ENCODE results near the gene SYCN.
"Not testable (repeated sequence)": the region's sequence is repeated elsewhere in the genome, so short reads cannot be mapped to it uniquely, and the experiment has no call there.

The SYCN gene

DNA sequence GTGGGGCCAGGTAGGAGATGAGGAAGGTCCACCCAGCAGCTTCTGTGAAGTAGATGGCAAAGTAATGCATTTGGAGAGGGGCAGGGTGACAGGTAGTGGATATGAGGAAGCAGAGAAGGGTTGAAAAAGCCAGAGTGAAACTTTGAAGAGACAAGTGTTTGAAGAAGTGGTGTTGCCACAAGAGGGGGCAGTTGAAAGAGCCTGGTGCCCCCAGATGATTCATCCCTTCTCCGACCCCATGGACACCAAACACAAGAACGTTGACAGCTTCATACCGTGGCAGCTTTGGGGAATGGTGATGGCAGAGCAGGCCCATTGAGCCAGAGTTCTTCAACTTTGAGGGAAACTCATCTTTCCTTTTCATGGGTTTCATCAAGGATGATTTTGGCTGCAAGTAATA, 20.8 kb upstream of the SYCN start:
- DNase-seq (ENCODE audit: low read depth) = no peak

DNA sequence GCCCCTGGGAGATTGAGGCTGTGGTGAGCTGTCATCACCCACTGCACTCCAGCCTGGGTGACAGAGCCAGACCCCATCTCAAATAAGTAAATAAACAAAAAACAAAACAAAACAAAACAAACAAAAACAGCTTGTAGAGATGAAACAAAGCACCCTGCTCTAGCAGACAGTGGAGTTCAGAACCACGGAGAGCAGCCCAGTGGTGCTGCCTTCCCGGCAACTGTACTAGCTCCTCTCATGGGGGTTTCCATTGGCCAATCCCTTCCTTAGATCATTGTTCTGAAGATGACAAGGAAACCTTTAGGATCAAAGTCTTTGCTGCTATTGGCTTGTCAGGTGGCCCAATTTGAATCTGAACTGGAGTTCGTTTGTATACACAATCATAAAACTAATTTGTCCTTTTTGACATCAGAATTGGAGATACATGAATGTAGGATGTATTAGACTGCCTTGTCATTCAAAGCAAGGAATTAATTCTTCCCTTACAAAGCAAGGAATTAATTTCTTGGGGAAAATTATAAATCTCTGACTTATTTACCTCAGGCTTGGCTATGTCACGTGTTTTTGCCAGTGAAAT, 19.7 kb upstream of the SYCN start:
- no peak for DNase-seq (ENCODE audit: low read depth)

DNA sequence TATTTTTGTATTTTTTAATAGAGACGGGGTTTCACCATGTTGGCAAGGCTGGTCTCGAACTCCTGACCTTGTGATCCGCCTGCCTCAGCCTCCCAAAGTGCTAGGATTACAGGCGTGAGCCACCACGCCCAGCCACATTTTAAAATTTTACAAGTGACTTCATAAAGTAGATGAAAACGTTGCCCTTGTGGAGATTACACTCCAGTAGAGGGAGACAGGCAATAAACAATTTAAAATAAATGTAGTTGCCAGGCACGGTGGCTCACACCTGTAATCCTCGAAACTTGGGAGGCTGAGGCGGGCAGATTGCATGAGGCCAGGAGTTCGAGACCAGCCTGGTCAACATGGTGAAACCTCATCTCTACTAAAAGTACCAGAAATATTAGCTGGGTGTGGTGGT, 15.0 kb upstream of the SYCN start:
- not testable (repeated sequence) for DNase-seq (ENCODE audit: low read depth)

DNA sequence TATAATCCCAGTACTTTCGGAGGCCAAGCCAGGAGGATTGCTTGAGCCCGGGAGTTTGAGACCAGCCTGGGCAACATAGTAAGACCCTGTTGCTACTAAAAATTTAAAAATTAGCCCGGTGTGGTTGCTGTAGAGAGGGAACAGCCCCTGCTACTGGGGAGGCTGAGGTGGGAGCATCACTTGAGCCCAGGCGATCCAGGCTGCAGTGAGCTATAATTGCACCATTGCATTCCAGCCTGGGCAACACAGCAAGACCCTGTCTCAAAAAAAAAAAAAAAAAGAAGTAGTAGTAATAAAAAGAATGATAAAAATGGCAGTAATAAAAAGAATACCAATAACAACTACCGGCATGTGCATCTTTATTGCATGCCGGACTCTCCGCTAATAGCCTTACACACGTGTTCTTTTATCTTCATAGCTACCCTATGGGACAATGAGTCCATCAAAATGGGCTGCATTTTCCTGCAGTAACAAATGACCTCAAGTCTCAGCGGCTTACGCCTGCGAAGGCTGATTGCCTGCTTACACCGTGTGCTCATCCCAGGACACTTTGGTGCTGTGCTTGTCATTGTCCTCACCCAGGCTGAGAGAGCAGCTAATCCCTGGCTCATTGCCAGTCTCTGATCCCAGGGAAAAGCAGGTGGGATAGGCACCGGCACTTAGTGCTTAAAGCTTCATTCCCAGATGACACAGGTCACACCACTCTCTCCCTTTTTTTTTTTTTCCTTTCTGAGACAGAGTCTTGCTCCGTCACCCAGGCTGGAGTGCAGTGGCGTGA, 14.4 kb upstream of the SYCN start:
- DNase-seq (ENCODE audit: low read depth) = no peak

DNA sequence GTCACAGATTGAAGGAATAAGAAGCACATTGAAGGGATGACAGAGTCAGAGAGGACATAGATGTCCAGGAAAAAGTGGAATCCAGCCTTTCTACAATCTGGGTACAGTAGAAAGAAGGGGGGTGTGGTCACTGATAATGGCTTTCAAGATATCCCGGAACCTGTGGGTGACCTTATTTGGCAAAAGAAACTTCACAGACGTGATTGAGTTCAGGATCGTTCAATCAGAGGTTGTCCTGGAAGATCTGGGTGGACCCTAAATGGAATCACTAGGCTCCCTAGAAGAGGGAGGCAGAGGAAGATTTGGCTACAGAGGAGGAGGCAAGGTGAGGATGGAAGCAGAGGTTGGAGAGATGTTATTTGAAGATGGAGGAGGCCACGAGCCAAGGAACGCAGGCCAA, 13.0 kb upstream of the SYCN start:
- no peak for DNase-seq (ENCODE audit: low read depth)

DNA sequence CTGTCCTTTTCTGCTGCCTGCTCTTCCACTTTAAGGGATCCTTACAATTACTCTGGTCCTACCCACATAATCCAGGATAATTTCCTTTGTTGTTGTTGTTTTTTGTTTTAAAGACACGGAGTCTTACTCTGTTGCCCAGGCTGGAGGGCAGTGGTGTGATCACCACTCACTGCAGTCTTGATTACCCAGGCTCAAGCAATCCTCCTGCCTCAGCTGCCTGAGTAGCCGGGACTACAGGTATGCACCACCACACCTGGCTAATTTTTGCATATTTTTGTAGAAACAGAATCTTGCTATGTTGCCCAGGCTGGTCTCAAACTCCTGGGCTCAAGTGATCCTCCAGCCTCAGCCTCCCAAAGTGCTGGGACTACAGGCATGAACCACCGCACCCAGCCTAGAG, 11.3 kb upstream of the SYCN start:
- not testable (repeated sequence) for DNase-seq (ENCODE audit: low read depth)

DNA sequence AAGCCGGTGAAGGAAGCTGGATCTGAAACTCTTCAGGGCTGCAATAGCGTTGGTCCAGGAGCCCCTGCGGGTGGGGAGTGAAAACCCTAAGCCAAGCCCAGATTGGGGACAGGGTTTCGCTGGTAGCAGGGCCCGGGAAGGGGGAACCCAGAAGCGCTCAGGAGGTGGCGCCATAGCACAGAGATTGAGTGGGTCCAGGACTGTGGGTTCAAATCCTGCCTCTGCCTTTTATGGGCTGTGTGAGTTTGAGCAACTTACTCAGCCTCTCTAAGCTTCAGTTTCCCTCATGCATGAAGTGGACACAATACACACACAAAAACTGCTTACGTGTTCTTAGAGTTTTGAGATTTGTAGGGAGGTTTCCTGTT, 8.3 kb upstream of the SYCN start:
- no peak for DNase-seq (ENCODE audit: low read depth)

DNA sequence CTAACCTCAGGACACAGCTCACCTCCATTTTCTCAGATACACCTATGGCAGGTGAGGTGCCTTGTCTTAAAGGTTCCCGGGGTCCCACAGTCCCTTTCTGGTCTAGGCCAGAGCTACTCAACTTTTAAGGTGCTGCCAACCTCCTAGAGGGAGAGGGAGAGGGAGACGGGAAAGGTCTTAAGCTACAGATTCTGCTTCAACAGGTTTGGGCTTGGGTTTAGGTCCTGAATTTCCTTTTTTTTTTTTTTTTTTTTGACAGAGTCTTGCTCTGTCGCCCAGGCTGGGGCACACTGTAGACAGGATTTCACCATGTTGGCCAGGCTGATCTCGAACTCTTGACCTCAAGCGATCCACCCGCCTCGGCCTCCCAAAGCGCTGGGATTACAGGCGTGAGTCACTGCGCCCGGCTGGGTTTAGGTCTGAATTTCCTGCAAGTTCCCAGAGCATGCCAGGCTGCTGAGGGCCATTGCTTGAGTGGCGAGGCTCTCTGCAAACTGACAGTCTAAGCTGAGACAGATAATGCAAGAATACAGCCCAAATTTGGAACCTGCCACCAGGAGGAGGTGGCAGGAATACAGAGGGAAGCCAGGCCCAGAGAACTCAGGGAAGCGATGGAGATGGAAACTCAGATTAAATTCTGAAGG, 7.8 kb upstream of the SYCN start:
- no peak for DNase-seq (ENCODE audit: low read depth)

DNA sequence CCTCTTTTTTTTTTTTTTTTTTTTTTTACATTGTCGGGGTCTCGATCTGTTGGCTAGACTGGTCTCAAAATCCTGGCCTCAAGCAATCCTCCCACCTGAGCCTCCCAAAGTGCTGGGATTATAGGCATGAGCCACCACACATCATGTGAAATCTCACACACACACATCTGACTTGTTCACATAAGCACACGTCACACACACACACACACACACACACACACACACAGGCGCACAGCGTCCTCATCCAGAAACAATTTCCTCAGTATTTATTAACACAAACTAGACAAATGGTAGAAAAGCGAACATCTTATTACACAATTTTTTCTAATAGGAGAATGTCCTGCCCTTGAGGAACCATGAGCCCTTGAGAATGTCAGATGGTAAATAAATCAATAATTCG, 5.1 kb upstream of the SYCN start:
- DNase-seq (ENCODE audit: low read depth) = no peak

DNA sequence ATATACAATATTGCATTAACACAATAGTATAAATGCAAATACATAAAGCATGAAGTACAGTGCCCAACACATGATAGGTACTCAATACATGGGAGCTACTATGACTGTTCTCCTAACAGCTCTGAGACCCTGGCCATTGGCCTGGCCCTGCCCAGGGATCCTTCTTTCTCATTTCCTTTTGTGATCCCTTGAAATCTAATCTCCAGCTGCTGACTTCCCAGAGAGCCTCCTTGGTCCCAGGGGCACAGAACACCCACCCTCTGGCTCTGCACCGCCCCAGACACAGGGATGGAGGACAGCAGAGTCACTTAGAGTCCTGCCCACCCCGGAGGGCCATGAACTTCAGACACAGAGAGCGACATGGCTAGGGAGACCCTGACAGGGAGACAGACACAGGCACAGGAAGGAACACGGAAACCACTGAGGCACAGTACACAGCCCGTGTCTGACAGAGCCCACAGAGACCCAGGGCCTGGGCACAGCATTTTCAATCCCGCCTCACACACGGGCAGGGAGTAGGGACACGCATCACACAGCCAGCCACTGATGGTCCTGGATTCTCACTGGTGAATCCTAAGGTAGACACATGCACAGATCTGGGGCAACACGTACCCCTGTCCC, 4.2 kb upstream of the SYCN start:
- DNase-seq (ENCODE audit: low read depth) = no peak

DNA sequence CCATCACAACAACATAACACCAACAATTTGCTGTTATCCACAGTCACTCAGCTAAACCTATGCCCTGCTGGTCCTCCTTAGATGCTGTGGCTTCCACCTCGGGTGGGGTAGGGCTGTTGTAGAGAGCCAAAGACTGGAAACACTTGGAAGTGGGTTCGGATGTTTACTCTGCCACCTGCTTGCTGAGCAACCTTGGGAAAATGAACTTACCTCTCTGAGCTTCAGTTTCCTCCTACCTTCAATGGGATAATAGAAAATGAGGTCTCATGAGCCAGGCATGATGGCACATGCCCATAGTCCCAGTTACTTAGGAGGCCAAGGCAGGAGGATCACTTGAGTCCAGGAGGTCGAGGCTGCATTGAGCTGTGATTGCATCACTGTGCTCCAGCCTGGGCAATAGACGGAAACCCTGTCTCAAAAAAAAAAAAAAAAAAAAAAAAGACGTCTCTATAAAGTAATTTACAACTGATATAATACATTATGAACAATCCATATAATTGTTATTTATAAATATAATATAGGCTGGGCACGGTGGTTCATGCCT, 3.3 kb upstream of the SYCN start:
- no peak for DNase-seq (ENCODE audit: low read depth)

DNA sequence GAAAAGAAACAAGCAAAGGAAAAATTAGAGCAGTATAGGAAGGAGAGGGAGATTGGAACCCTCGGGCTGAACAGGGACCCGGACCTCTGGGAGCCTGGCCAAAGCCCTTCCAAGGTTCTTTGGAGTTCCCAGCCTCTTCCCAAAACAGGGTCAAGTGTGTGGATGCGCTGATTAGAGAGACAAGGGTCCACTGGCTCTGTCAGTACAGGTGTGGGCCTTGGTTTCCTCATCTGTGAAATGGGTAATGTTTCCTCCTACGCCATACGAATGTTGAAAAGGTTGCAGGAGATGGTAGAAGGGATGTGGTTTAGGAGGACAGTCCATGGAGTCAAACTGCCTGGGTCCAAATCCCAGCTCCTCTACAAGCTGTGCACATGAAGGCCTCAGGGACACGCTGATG, 2.1 kb upstream of the SYCN start:
- DNase-seq (ENCODE audit: low read depth) = no peak

DNA sequence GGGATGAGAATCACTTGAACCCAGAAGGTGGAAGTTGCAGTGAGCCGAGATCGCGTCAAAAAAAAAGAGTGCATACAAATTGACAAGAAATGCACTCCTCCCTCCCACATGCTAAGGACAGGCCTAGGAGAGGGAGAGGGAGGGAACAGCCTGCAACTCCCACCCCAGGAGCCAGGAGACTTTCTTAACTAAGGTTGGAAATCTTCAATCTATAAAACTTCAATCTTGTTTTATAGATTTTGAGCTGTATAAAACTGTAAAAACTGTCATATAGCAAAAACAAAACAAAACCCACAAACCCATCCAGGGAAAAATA, 1.3 kb upstream of the SYCN start:
- no peak for DNase-seq (ENCODE audit: low read depth)

DNA sequence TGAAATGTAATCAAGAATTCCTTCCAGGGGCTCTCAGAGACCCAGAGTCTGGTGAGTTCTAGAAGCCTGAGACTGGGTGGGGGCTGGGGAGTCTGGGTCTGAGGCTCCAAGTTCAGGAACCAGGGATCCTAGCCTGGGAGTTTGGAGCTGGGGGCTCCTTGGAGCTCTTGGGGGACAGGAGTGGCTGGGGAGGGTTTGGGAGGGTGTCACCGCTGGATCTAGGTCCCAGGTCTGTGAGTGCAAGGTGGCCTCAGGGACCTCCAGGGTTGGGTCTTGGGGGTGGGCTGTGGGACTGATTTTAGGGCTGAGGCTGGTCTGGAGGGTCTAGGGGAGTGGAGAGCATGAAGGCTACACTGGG, 1.1 kb downstream of the SYCN start:
- no peak for DNase-seq (ENCODE audit: low read depth)

DNA sequence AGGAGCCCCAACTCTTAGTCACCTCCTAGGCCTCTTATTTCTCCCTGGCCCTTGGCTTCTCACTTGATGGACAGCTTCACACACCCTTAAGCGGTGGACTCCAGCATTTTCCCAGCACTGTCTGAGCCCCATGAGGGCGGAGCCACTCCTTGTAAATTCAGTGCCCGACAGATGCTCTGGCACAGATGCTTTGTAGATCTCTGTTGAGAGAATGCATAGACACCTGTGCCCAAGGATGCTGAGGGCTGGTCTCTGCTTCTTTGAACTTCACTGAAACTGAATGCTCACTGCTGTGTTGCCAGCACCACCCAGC, 3.3 kb downstream of the SYCN start:
- no peak for DNase-seq (ENCODE audit: low read depth)

DNA sequence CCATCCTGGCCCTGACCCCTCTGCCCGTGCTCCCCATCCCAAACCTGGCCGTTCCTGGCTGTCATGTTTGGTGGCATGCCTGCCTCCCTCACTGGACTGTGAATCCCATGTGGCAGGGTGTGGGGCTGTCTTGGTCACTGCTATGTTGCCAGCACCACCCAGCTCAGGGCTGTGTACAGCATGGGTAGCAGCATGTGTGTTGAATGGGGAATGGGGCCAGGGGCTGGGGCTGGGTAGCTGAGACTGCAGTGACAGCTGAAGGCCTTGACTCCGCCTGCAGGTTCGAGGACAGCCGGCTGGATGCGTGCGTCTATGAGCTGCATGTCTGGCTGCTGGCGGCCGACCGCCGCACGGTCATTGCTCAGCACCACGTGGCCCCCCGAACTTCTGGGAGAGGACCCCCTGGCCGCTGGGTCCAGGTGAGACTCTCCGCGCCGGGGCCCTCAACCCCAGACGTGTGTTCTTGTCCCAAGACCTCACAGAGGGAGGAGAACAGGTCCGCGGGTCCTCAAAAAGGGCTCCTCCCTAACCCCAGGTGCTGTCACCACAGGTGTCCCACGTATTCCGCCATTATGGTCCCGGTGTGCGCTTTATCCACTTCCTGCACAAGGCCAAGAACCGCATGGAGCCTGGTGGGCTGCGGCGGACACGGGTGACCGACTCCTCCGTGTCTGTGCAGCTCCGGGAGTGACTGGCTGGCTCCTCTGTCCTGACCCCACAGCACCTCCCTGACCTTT, 3.8 kb downstream of the SYCN start:
- no peak for DNase-seq (ENCODE audit: low read depth)

DNA sequence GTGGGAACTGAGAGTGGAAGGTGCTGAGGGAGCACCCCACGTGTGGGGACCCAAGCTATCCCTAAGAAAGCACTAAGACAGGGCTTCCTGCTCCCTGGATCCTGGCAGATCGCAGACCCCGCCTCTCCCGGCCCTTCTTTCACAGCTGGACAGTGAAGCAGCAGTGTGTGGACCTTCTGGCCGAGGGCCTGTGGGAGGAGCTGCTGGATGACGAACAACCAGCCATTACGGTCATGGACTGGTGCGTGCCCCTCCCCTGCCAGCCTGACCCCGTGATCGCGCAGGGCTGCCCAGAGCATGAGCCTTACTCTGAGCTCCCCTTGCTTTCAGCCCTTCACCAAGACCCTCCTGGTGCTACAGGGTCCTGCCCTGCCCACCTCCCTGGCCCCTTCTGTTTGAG, 5.0 kb downstream of the SYCN start:
- DNase-seq (ENCODE audit: low read depth) = peak; percentile 13

DNA sequence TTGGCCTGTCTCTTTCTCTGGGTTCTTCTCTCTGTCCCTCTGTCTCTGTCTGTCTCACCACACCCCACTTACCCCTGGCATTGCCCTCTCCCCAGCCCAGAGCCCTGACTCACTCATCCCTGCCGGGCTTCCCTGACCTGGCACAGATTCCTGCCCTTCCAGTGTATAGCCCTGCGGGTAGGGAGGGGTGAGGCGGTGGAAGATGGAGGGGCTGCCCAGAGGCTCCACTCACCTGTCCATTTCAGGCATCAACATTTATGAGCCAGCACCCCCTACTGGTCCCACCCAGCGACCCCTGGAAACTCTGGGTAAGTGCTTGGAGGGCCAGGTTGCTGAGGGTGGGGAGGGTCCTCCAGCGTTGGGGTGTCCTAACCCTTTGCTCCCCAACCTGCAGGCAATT, 6.3 kb downstream of the SYCN start:
- DNase-seq (ENCODE audit: low read depth) = no peak

DNA sequence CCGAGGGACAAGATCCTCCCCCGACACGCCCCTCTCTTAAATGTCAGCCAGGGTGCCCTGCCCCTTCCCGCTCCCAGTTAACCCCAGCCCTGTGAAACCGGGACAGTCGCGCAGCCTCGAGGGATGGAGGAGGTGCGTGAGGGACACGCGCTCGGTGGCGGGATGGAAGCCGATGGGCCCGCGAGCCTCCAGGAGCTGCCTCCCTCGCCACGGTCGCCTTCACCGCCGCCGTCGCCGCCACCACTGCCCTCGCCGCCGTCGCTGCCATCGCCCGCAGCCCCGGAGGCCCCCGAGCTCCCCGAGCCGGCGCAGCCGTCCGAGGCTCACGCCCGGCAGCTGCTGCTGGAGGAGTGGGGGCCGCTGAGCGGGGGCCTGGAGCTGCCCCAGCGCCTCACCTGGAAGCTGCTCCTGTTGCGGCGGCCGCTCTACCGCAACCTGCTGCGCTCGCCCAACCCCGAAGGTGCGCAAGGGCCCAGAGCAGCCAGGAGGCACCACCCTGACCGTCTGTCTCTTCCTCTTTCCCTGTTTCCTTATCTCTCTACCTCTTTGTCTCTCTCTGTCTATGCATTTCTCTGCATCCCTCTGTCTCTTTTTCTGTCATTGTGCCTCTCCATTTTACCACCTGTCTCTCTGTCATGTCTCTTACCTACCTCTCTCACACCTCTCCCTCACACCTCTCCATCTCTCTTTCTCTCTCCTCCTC, 7.1 kb downstream of the SYCN start, which contains the start of gene NCCRP1:
TSS of gene NCCRP1 (plus strand) at position 105 of the 703 bp plus-strand sequence. CDS start at position 124, 19 bp downstream.
- DNase-seq (ENCODE audit: low read depth) = no peak

DNA sequence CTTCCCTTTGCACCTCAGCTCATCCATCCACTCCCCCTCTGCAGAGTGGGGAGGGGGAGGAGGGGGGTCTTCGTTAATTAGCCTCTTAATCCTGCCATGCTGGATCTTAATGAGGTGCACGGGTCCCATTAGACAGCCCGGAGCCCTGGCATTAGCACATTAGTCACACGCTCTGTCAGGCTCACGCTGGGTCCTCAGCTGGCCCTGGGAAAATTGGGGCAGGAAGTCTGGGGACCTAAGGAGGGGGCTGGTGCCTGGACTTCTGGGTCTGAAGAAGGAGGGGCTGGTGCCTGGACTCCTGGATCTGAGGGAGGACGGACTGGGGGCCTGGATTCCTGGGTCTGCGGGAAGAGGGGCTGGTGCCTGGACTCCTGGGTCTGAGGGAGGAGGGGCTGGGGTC, 7.7 kb downstream of the SYCN start:
- no peak for DNase-seq (ENCODE audit: low read depth)

DNA sequence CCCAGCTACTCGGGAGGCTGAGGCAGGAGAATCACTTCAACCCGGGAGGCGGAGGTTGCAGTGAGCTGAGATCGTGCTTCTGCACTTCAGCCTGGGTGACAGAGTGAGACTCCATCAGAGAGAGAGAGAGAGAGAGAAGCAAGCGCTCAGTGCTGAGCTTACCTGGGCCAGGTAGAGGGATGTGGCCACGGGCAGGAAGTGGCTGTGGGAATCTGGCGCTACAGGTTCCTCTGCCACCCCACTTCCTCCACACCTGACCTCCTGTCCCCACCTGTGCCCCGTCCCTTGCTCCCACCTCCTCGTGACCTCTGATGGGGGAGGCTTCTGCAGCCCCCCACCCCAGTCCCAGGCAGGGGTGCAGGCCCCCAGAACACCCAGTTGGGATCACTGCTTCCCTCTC, 8.3 kb downstream of the SYCN start:
- no peak for DNase-seq (ENCODE audit: low read depth)
